Measurements from ENCODE around the gene SYT2.
A peak's percentile ranks its signal among the peaks of the same experiment; 100 is the strongest.
"Not testable (repeated sequence)": the region's sequence is repeated elsewhere in the genome, so short reads cannot be mapped to it uniquely, and the experiment has no call there.

SYT2 gene

DNA sequence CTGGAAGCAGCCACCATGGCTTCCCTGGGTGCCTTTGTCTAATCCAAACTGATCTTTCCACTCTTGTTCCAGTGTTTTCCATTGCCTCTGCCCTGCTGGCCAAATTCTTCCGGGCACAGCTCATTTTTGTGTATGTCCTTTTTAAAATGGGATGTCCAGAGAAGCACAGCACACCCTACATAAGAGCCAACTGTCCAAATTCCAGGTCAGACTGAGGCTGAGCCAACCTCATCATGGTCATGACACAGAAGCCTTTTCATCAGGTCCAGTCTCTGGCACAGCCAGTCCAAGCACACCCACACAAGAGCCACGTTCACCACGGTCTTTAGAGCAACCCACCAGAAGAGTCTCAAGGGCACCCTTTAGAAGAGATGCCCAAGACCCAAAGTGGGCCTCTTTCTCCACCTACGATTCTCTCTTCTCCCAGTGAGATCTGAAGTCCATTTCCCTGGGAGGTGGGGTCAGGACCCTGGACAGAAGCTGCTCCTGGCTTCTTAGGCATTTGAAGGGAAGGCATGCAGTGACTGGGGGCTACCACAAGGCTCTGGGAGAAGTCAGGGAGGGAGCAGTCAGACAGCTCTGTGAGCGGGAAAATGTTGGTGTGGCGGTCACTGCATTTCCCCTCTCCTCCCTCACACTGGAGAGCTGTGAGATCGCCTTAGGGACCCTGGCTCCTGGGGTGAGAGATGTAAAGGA, 53.2 kb downstream of the SYT2 start:
- CTCF ChIA-PET = no interaction called here
- H3K4me3 Mint-ChIP-seq = no peak overlapping the region
- H3K27ac Mint-ChIP-seq = no peak overlapping the region
- H3K4me1 Mint-ChIP-seq = no peaks in the 10 kb centered on the region
- peaks cover 78% of the 10 kb centered on the region for H3K27me3 Mint-ChIP-seq
- H3K9me3 Mint-ChIP-seq = no peaks in the 10 kb centered on the region
- DNase-seq = no peak
- H3K36me3 Mint-ChIP-seq = no peaks in the 10 kb centered on the region

DNA sequence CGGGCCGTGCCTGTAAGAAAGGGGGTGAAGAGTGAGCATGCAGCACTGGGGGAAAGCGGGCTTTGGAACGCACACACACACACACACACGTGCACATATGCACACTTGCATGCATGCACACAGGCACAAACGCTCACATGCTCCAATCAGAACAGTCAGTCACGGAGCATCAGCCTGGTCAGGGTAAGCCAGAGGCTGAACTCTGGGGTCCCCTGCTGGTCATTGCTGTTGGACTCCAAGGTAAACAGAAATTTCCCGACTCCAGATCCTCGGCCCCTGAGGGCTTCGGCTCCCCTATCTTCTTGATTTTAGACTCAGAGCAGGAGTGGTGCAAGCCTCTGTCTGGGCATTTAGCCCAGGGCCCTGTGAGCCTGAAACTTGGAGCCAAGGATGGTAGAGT, 54.2 kb downstream of the SYT2 start:
- H3K27ac Mint-ChIP-seq = no peak overlapping the region
- CTCF ChIA-PET = no interaction called here
- H3K9me3 Mint-ChIP-seq = no peaks in the 10 kb centered on the region
- peaks cover 77% of the 10 kb centered on the region for H3K27me3 Mint-ChIP-seq
- H3K36me3 Mint-ChIP-seq = no peaks in the 10 kb centered on the region
- no peak overlapping the region for H3K4me3 Mint-ChIP-seq
- no peak for DNase-seq
- H3K4me1 Mint-ChIP-seq = no peaks in the 10 kb centered on the region

DNA sequence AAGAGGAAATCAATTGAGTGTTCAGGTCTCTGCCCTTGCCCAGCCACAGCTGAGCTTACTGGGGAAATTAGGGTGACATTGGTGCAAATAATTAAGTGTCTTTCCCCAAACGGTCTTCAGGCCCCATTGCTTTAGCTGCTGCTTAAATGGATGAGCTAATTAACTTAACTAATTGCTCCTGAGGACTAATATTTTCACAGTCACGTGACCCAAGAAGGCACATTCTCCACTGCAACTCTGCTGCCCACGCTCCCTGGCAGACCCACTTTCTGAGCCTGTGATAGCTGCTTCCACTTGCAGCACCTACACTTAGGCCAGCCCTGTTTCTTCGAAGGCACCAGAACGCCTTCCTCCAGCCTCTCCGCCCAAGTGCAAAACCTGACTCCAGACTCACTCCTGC, 56.2 kb downstream of the SYT2 start:
- CTCF ChIA-PET = no interaction called here
- H3K27me3 Mint-ChIP-seq = peaks cover 83% of the 10 kb centered on the region

DNA sequence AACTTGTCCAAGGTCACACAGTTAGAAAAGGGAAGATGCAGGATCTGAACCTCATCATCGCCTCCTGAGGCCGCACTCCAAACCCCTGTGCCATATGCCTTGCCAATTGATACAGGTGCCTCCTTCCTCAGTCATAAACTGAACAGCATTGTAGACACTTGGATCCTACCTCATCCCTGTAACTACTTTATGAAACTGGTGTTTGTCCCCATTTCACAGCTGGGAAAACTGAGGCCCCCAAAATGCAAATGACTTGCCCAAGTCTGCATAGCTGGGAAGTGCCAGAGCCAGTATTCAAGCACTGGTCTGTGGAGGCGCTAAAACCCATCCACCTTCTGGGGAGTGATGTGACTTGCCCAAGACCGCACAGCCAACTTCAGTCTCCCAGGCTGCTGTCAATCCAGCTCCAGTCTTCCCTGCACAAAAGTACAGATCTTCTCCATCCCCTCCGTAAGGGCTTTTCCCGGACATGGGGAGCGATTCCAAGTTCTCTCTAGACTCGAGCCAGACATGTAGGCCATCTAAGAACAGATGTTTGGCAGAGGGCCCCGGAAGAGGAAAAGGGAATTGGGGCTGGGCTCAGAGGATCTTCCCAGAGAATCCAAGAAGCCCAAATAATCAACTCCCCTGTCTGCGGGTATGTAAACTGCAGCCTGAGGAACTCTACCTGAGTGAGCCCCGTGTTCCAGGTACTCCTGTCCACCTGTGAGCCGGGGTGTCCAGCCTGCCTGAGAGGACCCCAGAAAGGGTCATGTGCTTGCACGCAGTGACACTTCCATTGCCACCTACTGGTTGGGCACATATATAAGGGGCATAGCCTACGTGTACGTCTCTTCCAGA, 60.5 kb downstream of the SYT2 start:
- H3K4me1 Mint-ChIP-seq = no peaks in the 10 kb centered on the region
- CTCF ChIA-PET = interaction anchor here (1.5 kb wide), 1 partner anchor 27 kb away, joined by 3 read pairs; no protein-coding TSS in a partner anchor
- H3K4me3 Mint-ChIP-seq = no peak overlapping the region
- H3K27me3 Mint-ChIP-seq = peaks cover 91% of the 10 kb centered on the region
- no peak overlapping the region for H3K27ac Mint-ChIP-seq
- no peaks in the 10 kb centered on the region for H3K36me3 Mint-ChIP-seq
- H3K9me3 Mint-ChIP-seq = no peaks in the 10 kb centered on the region
- DNase-seq = no peak

More for the DNA sequence above, 56.2 kb downstream of the SYT2 start:
- Mint-ChIP-seq H3K4me1 (no peaks in the 10 kb centered on the region), H3K4me3 (no peak overlapping the region), H3K36me3 (no peaks in the 10 kb centered on the region), H3K27ac (no peak overlapping the region), H3K9me3 (no peaks in the 10 kb centered on the region)
- DNase-seq = no peak

DNA sequence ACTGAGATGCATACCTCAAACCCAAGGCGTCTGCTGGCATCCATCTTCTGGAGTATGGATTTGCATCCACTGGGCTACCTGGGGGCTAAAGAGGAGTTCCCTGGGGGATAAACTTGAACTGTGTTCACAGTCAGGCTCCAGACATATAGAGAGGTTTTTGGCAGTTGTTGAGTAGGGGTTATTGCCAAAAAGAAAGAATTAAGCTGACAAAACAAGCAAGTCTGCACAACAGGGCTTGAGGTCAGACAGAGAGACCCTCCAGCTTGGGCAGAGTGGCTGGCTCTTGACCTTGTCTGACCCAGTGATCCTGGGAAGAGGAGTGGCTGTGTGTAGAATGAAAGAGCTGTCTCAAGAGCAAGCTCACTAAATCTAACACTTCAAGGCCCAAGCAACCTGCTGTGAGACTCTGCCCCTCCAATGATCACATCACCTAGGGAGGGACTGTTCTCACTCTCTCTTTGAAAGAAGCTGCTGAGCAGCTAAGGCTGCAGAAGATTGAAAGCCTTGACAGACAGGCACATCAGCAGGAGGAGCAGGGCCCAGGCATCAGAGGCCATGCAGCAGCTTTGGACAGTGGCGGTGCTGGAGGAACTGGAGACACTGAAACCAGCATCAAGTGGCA, 61.5 kb downstream of the SYT2 start:
- no peaks in the 10 kb centered on the region for H3K36me3 Mint-ChIP-seq
- peaks cover 2% of the 10 kb centered on the region for H3K4me1 Mint-ChIP-seq
- no peaks in the 10 kb centered on the region for H3K9me3 Mint-ChIP-seq
- no peak overlapping the region for H3K4me3 Mint-ChIP-seq
- H3K27me3 Mint-ChIP-seq = peaks cover 92% of the 10 kb centered on the region
- DNase-seq = no peak
- CTCF ChIA-PET = interaction anchor here (1.5 kb wide), 1 partner anchor 28 kb away, joined by 3 read pairs; no protein-coding TSS in a partner anchor
- no peak overlapping the region for H3K27ac Mint-ChIP-seq

DNA sequence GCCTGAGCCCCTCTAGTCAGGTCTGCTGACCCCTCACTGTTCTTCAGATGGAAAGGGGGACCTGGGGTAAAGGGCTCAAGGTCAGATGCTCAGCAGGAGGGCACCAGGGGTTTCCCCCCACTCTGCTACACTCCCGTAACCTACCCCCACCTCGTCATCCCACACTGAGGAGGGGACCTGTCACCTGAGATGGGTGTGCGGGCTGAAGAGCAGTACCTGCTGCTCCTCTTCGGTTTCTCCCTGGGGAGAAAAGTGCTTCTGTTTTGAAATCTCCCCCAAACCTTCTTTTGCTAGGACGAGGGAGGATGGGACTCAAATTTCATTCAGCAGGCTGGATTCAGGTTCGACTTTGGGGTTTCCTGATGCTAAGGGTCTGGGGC, 65.2 kb downstream of the SYT2 start:
- Mint-ChIP-seq H3K4me1 (peaks cover 10% of the 10 kb centered on the region), H3K4me3 (no peak overlapping the region), H3K27ac (no peak overlapping the region), H3K36me3 (no peaks in the 10 kb centered on the region), H3K9me3 (no peaks in the 10 kb centered on the region), H3K27me3 (peaks cover 96% of the 10 kb centered on the region)
- no peak for DNase-seq
- CTCF ChIA-PET = no interaction called here

DNA sequence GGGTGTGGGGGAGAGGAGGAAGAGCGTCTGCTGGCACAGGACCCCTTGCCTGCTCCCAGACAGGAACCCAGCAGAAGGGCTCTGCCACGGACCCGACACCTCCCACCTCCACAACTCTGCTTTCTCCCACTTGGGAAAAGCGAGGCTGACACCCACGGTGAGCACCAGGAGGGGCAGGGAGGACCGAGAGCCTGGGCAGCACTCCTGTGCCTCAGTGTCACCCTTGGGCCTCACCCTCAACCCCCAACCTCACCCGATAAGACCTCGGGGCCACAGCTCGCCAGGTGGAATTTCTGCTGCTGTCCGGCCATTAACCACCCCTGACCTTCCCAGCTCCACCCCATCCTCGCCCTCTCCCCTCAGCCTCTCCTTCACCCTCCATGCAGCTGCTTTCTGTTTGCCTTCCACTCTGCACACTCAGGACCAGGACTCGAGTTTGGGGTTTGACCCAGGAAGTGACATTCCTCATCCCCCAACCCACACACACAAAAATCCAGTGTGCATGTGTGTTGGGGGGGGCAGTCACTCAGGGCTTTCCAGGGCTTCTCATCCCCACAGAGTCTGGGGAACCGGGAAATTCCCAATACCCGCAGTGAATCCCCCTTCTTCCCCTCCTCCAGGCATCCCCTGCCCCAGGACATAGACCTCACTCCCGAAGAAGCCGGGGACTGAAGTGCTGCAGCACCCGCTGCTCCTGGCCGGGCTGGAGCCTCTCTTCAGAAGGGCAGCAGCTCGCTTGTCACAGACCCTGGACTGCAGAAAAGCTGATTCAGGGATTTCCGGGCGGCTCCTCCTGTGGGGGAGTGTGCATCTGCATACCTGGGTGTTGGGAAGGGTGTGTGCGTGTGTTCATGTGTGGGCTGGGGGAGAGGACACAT, 65.8 kb downstream of the SYT2 start:
- Mint-ChIP-seq H3K27me3 (peaks cover 97% of the 10 kb centered on the region), H3K36me3 (no peaks in the 10 kb centered on the region), H3K4me1 (peaks cover 10% of the 10 kb centered on the region), H3K4me3 (no peak overlapping the region), H3K9me3 (no peaks in the 10 kb centered on the region), H3K27ac (no peak overlapping the region)
- DNase-seq = no peak
- CTCF ChIA-PET = no interaction called here

DNA sequence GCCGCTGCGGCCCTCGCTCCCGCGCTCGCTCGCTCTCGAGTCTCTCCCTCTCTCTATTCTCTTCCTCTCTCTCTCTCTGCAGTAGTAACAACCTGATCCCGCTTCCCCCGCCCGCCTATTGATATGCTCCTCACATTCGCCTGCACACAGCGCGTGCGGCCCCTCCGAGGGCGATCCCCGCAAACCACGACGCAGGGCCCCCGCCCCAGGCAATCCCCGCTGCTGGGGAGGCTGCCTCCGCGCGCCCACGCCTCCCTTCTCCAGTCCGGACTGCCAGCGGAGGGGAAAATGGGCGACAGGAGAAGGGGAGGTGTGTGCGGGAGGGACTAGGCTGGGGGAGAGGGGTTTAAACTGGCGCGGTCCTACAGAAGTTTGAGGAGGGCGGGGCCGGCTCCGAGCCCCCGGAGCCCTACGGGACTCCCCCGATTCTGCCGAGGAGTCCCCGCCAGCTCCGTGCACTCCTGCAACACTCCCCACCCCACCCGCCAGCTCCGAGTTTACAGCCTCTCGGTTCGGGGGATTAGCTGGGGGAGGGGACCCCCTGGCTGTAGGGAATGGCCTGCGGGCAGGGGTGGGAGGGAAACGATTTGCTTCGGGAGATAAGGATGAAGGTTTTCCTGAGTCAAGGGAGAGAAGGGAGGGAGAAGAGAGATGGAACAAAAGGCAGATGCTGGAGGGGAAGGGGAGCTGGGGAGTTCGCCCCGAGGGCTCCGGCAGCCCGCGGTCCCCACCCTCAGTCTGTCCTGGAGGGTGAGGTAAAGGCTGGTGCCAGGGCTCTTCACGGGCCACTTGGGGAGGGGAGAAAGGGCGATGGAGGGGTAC, 66.6 kb downstream of the SYT2 start:
- Mint-ChIP-seq H3K9me3 (no peaks in the 10 kb centered on the region), H3K4me1 (peaks cover 10% of the 10 kb centered on the region), H3K36me3 (no peaks in the 10 kb centered on the region), H3K27ac (no peak overlapping the region), H3K4me3 (peak overlapping the region; percentile 35), H3K27me3 (peaks cover 100% of the 10 kb centered on the region)
- peak; percentile 36 for DNase-seq
- CTCF ChIA-PET = no interaction called here

DNA sequence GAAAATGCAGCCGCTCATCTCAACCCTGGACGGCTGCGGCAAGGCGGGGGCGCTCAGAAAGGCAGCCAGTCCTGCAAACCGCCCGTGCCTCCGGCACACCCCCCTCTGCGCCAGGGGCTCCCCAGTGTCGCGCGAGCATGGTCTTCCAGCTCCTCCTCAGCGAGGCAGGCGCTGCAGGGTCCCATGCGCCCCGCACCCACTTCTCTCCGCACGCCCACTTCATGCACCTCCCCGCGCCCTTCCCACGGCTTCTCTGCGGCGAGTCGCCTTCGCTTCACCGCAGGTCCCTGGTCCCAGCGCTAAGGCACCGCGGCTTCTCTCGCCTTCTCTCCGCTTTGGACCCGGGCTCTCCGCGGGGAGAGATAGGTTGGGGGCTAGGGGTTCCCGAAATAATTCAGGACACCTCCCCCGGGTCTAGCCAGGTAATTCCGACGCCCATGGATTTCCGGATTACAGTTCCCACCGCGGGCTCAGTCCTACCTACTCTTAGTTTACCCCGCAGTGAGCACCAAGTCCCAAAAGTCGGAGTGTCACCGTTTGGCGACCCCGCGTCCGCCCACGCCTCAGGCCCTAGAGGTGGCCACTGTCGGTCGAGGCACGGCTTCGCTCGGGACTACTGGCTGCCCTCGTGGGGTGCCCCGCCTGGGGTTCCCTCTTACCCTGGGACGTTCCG, 67.5 kb downstream of the SYT2 start:
- H3K4me1 Mint-ChIP-seq = peaks cover 10% of the 10 kb centered on the region
- H3K36me3 Mint-ChIP-seq = no peaks in the 10 kb centered on the region
- no peak for DNase-seq
- CTCF ChIA-PET = no interaction called here
- peaks cover 100% of the 10 kb centered on the region for H3K27me3 Mint-ChIP-seq
- H3K27ac Mint-ChIP-seq = no peak overlapping the region
- H3K9me3 Mint-ChIP-seq = no peaks in the 10 kb centered on the region
- no peak overlapping the region for H3K4me3 Mint-ChIP-seq

DNA sequence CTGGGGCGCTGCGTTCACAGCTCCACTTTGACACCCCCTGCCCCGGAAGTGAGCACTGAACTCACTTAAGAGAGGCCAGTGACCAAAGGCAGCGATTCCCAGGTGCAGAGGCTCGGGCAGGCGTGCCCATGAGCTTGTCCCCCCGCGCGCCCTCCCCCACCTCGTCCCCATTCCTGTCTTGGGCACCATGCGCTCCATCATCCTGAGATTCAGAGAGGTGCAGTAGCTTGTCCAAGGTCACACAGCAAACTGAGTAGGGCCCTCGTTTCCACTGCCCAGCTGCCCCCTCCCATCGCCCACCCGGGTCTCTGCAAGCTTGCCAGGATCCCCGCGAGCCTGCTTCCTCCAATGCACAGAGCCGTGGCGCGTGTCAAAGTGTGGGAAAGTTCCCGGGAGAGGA, 68.0 kb downstream of the SYT2 start:
- no peak for DNase-seq
- H3K4me3 Mint-ChIP-seq = no peak overlapping the region
- CTCF ChIA-PET = no interaction called here

DNA sequence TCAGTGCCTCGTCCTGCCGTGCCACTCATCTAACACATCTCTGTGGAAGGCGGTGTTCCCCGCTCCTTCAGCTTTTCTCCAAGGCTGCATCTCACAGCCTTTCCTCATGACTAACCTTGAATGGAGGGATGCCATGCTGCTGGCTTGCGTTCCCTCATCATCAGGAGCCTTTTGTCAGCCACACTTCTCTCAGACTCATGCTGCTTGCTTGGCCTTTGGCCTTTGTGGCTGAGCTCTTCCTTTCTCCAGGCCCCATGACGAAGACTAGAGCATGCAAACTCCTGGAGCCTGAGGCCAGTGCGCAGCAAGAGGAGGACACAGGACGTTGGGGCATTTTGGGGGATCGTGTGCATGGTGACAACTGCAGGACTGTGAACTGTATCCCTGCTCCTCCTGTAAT, 70.8 kb downstream of the SYT2 start:
- CTCF ChIA-PET = no interaction called here
- Mint-ChIP-seq H3K27me3 (peaks cover 95% of the 10 kb centered on the region), H3K9me3 (no peaks in the 10 kb centered on the region), H3K4me1 (peaks cover 9% of the 10 kb centered on the region), H3K4me3 (no peak overlapping the region), H3K27ac (no peak overlapping the region), H3K36me3 (no peaks in the 10 kb centered on the region)
- DNase-seq = no peak

More for the DNA sequence above, 68.0 kb downstream of the SYT2 start:
- Mint-ChIP-seq H3K4me1 (peaks cover 10% of the 10 kb centered on the region), H3K36me3 (no peaks in the 10 kb centered on the region), H3K27ac (no peak overlapping the region), H3K9me3 (no peaks in the 10 kb centered on the region), H3K27me3 (peaks cover 100% of the 10 kb centered on the region)

DNA sequence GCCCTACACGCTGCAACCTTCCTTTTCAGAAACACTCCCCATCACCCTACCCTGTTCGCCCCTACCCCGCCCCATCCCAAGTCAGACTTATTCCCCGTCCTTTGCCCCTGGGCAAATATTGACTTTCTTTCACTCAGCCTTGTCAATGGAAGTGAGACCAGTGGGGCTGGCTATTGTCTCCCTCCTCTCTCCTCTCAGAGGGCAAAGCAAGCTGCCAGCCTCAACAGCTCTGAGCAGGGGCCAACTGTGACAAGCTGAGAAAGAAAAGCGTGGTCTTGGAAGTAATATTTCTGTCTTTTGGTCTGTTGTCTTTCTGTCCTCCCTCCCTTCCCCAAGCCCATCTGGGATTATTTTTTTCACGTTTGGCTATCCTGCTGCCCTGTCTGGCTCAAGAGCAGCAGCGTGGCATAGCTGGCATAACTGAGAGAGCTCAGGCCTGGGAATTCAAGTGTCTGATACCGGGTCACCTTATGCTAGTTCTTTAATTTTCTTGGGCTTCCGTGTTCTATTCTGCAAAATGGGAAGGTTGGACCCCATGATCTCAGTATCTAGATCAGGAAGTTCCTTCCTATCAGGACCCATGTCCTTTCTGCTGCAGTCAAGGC, 71.5 kb downstream of the SYT2 start:
- H3K27ac Mint-ChIP-seq, H3K36me3 Mint-ChIP-seq, CTCF ChIA-PET, H3K4me1 Mint-ChIP-seq, H3K9me3 Mint-ChIP-seq, H3K4me3 Mint-ChIP-seq, DNase-seq: not testable (repeated sequence)
- peaks cover 93% of the 10 kb centered on the region for H3K27me3 Mint-ChIP-seq

All from activated naive CD4-positive, alpha-beta T cell treated with anti-CD3 and anti-CD28 coated beads, Interleukin-2, amount 10 ng/mL, durations not matched to agents 7 days and 5 days (primary cell).